BJ (cell line): ENCODE results near the gene ITPR3. TPM values are rescaled to one million over a fixed set of nuclear protein-coding genes. Genes with fewer than 3 reads are reported as not detected.

Experiments
- CTCF ChIA-PET: fragments of 350-600 bp; formaldehyde crosslinking; extraction: SDS; loops from one replicate; lab custom pipeline; 2021; ENCODE audit warnings: antibody characterized with exemption, inconsistent platforms; lab: Yijun Ruan, JAX
- POLR2A ChIA-PET: fragments of 300-600 bp; sonication (Branson Sonifier 250); formaldehyde crosslinking; extraction: SDS; loops from one replicate; lab custom pipeline; 2021; ENCODE audit warnings: antibody characterized with exemption; lab: Charles Lee
- DNase-seq: peaks from one replicate; pipeline ENCODE4 v3.0.0-alpha.2; 2011; ENCODE audit warnings: low read depth
- H3K27me3 ChIP-seq: 2 replicates; pipeline ENCODE4 v1.6.0; 2011; ENCODE audit warnings: low read length; ENCODE audit not compliant: control insufficient read depth, insufficient read depth
- H3K36me3 ChIP-seq: 2 replicates; pipeline ENCODE4 v1.5.1; 2011; ENCODE audit warnings: low read length; ENCODE audit not compliant: control insufficient read depth, insufficient read depth
- H3K4me3 ChIP-seq: 2 replicates; pipeline ENCODE4 v1.5.1; 2011; ENCODE audit warnings: low read depth, mild to moderate bottlenecking, control low read depth, low read length
- CTCF ChIP-seq: IDR thresholded peaks from 2 replicates; pipeline ENCODE4 v1.5.1; 2011; ENCODE audit warnings: low read depth, mild to moderate bottlenecking, control low read depth, inconsistent platforms, low read length, moderate library complexity; ENCODE audit not compliant: insufficient read depth
- polyA plus RNA-seq: library from polyadenylated mRNA; depleted of rRNA; stranded (reverse); fragments of >200 nt; gene quantifications from 2 replicates; pipeline ENCODE4 v1.2.3, GENCODE V29; 2011

The ITPR3 gene
- polyA plus RNA-seq, 1 experiment = 16.6 TPM

- peaks cover 10% of the 10 kb centered on the region for H3K27me3 ChIP-seq
- CTCF ChIA-PET = interaction anchor here (1.4 to 6.3 kb wide), 3 partner anchors 14 to 30 kb away, joined by 4 to 37 read pairs (median 5); partner anchors contain the start of genes IP6K3 and UQCC2
- H3K36me3 ChIP-seq = no peaks in the 10 kb centered on the region
- TF ChIP-seq CTCF = no peak
- no peak overlapping the region for H3K4me3 ChIP-seq
- POLR2A ChIA-PET = no interaction called here
- DNase-seq = no peak
Measured at GRCh38 chr6:33731035-33731434, 109.9 kb downstream of the ITPR3 start.

GRCh38 chr6:33731751-33732282 lies 110.7 kb downstream of the ITPR3 start:
- CTCF ChIA-PET = interaction anchor here (0.8 to 1.9 kb wide), 6 partner anchors 10 to 31 kb away, joined by 3 to 11 read pairs (median 4); partner anchors contain the start of gene UQCC2
- no peaks in the 10 kb centered on the region for H3K36me3 ChIP-seq
- TF ChIP-seq CTCF = no peak
- DNase-seq = no peak
- H3K4me3 ChIP-seq = no peak overlapping the region
- H3K27me3 ChIP-seq = peaks cover 8% of the 10 kb centered on the region
- POLR2A ChIA-PET = no interaction called here

GRCh38 chr6:33732385-33732784 lies 111.3 kb downstream of the ITPR3 start:
- DNase-seq = no peak
- CTCF ChIA-PET = interaction anchor here (0.8 to 1.9 kb wide), 6 partner anchors 10 to 296 kb away, joined by 3 to 11 read pairs (median 4); partner anchors contain the start of gene UQCC2
- POLR2A ChIA-PET = no interaction called here
- H3K4me3 ChIP-seq = no peak overlapping the region
- H3K27me3 ChIP-seq = peaks cover 6% of the 10 kb centered on the region
- TF ChIP-seq CTCF = no peak
- no peaks in the 10 kb centered on the region for H3K36me3 ChIP-seq

- peaks cover 6% of the 10 kb centered on the region for H3K27me3 ChIP-seq
- H3K36me3 ChIP-seq = no peaks in the 10 kb centered on the region
- no peak for DNase-seq
- ChIA-PET POLR2A (no interaction called here), CTCF (interaction anchor here (0.8 to 1.9 kb wide), 7 partner anchors 11 to 295 kb away, joined by 3 to 11 read pairs (median 3); partner anchors contain the start of gene UQCC2)
- no peak overlapping the region for H3K4me3 ChIP-seq
- peak; percentile 15; the same call in 1 of the 2 replicates for TF ChIP-seq CTCF
Measured at GRCh38 chr6:33732817-33733708, 111.9 kb downstream of the ITPR3 start.

GRCh38 chr6:33733709-33734007 lies 112.5 kb downstream of the ITPR3 start:
- Histone ChIP-seq H3K4me3 (no peak overlapping the region), H3K27me3 (peaks cover 3% of the 10 kb centered on the region), H3K36me3 (no peaks in the 10 kb centered on the region)
- no peak for DNase-seq
- POLR2A ChIA-PET = no interaction called here
- TF ChIP-seq CTCF = no peak
- CTCF ChIA-PET = interaction anchor here (1.0 to 1.9 kb wide), 2 partner anchors 10 to 294 kb away, joined by 3 to 11 read pairs; no protein-coding TSS in a partner anchor
